Stimulated activated naive CD4-positive, alpha-beta T cell treated with Interleukin-2 at 50 U/mL for 16 hours (primary cell): ENCODE measurements around the gene PRSS12.
A peak's percentile ranks its signal among the peaks of the same experiment; 100 is the strongest.
"Not testable (repeated sequence)": the region's sequence is repeated elsewhere in the genome, so short reads cannot be mapped to it uniquely, and the experiment has no call there.

ENCODE experiments used
- DNase-seq: peaks from one replicate; lab custom pipeline; 2025; lab: John Stamatoyannopoulos, UW

PRSS12 gene

GRCh38 chr4:118318931-118319330 lies 33.9 kb downstream of the PRSS12 start:
- no peak for DNase-seq

DNA sequence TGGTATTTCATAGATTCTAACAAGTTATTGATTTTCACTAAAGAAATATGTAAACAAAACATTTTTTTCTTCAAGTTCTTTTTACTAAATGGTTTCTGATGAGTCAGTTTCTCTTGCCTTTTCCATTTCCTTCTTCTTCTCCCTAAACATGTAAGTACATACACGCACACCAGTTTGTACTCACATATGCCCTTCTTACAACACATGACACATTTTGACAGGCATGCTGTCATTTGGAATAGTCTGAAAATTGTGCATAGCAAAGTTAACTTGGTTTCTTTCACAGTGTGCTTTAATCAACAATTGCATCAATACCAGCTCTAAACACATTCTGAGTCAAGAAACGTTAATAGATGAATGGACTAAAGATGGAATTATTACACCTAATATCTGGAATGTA lies 35.1 kb downstream of the PRSS12 start:
- DNase-seq: no peak

GRCh38 chr4:118314221-118314620 lies 38.6 kb downstream of the PRSS12 start:
- DNase-seq: no peak

DNA sequence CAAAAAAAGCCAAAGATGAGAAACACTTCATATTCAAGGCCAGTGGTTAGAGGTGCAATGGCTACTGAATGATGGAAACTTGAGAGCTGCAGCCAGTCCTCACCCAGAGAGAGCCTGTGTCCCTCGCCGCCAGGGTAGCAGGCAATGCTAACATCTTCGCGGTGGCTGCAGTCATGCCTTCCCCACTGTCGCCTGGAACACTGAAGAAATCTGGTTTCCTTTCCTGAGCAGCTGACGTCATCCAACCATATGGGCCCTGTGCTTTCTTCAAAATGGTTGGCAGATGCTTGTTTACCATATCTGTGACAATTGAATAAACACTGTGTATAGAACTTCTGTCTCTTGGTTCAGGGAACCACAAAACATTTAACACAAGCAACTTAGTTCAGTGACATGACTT lies 39.7 kb downstream of the PRSS12 start:
- DNase-seq: no peak

DNA sequence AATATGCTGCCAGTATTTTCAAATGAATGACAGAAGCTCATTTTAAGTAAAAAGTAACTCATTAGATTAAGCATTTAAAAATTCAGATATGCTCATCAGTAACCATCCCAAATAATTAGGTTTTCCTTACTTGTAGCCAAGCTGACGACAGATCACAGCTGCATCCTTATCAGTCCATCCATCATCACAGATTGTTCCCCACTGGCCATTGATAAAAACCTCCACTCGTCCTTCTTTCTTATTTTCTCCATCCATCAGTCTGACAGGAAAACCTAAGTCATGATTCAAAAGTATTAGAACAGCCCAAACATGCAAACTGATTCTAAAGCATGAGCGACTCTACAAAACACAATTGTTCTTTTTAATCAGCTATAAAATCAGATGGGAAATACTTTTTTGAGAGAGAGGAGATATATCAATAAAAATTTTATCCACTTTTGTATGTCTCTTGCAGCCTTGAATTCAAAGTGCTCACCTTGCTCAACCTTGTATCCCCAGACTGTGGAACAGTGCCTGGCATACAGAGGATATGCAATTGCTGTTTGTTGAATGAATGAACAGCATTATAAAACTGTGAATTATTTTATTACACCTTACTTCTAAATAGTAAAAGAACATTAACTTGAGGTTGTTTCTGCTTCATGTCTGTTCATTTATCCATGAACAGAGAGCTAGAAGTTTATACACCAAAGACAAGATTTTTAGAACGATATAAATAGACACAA lies 44.3 kb downstream of the PRSS12 start:
- no peak for DNase-seq

GRCh38 chr4:118307643-118308042 lies 45.2 kb downstream of the PRSS12 start:
- DNase-seq: no peak

- not testable (repeated sequence) for DNase-seq
Observed at GRCh38 chr4:118299619-118300018, 53.2 kb downstream of the PRSS12 start.

- DNase-seq: no peak
Observed at GRCh38 chr4:118296729-118297128, 56.1 kb downstream of the PRSS12 start.

GRCh38 chr4:118290951-118291350 lies 61.9 kb downstream of the PRSS12 start:
- DNase-seq: no peak

DNA sequence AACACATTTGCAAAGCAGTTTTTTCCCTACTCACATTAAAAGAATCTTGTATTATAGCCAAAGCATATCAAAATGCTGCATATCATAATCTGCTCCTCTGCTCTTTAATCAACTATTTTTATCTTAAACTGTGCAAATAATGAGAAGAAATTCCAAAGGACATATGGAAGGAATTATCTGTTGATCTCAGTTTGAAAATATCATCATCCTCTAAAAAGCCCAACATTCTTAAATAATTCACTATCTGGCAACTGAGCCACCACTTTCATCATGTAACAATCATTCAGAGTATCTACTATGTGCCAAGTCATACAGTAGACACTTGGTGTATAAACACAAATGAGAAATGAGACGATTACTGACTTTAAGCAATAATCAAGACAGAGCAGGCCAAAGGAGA lies 63.0 kb downstream of the PRSS12 start:
- no peak for DNase-seq

DNA sequence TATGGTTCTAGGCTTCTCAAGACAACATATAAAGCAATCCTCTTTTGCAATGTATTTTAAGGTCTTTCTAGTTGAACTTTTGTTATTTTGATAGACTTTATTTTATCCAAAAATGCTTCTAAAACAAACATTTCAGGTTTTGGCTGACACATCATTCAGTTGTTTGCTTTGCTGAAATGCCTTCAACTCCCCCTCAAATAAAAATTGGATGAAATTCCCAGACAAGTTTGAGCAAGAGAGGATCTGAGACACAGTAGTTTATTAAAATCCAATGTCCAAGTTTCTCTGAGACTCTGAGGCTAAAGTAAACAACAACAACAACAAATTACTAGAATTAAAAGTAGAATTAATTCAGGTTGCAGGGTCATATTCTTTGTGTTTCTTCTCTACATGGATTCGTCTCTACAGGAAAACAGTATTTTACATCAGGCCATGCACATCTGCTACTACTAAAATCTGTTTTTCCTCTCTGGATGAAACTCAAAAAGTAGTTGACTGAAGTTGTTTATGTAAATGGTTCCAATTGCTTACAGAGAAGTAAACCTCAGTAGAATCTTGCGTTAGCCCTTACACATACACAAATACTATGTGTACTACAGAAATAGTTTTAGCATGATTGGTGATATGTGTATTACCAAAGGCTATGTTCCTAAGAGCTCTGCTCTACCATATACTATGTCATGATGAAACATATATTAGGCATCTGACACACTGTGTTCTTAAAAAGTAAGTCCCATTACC lies 64.9 kb downstream of the PRSS12 start:
- DNase-seq: no peak

- DNase-seq: no peak
Observed at GRCh38 chr4:118286685-118287084, 66.1 kb downstream of the PRSS12 start.

- DNase-seq: no peak
Observed at GRCh38 chr4:118285931-118286330, 66.9 kb downstream of the PRSS12 start.

DNA sequence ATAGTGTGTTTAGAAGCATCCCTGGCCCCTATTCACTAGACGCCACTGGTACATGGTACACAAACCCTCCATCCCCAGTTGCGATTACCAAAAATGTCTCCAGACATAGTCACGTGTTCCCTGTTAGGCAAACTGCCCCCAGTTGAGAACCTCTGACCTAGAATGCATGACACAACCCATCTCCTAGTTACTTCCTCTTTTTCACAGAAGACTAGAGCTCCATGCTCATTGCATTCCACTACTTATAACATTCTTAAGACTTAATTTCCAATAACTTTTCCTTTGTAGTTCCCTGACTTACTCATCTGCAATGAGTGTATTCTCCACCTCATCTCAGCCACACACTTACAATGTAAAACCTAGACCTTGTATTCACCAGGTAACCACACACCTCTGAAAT lies 68.6 kb downstream of the PRSS12 start:
- DNase-seq: no peak

GRCh38 chr4:118282692-118283091 lies 70.1 kb downstream of the PRSS12 start:
- no peak for DNase-seq

DNA sequence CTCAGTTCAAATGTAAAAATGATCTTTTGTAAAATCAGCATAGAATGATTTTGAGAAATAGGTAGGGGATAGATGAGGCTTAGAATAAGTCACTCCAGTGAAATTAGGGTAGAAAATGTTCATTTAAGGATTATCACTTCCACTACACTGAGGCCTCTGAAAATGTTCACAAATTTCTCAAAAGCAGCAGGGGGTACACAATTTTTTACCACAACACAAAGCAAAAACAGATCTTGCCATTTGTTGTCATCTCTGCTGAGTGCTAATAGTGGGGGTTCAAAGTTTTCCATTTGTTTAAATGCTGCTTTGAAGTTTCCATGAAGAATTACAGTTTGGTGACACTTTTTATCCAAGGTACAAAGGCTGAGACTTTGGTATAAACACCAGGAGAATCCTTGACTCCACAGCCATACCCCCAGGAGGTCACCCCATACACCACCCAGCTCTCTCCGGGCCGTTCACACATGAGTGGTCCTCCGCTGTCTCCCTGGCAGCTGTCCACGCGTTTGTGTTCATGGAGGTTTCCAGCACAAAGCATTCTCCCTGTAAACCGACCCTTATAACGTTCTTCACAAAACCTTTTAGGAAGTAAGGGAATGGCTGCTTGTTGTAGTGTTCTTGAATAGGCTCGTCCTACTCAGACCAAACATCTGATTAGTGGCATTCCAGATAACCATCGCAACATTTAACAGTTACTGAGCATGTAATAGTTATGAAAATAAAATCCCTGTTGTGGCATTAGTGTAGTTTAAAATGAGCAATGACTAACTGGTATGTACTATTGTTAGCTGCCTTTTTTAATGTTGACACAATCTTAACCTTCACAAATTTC lies 71.0 kb downstream of the PRSS12 start:
- no peak for DNase-seq

DNA sequence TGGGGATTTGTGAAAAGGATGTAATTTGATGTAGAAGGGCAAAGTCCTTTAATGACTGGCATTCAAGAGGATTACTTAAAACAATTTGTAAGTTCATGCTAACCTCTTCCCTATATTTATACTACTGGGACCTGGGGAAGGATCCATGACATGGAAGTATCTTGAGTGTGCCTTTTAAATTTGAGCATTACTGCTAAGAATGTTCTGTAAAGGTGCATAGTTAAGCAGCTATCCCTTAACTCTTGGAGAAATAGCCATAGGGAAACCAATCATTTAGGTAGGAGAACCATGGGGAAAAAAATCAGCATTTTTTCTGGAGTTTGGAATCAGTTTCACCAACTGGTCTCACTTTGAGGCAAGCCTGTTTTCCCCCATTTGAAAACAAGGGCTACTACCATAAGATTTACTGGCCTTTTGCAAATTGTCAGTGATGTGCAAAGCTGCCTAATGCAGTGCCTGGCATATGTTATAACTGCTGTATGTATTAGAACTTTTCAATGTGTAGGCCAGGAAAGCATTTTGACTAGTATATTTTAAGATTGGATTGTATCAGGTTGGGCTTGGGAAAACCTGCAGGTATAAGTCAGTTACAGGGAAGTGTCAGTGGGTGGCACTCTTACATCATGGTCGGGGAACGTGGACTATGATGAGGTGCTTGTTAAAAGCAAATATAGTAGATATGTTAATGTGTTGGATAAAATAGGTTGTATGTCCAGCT lies 72.1 kb downstream of the PRSS12 start:
- no peak for DNase-seq

DNA sequence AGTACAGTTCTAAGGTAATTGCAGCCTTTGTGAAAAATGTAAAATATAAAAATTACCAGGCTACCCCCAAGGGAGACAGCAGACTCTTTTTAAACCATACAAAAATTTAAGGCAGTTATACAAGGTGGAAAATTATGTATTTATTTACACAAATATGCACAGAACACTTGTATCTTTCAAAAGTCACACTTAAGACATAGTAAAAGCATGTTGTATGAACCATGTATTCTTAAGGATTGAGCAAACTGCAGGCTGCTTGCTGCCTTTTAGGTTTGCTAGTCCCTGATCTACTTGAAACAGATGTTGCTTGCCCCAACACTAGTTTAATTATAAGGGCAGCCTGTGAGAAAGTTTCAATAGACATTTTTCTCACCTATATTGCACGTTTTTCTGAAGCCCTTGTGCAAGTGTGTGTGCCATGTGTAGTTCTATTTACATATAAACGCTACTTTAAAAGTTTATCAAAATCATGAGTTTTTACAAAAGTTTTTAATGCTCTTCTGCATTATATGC lies 72.8 kb downstream of the PRSS12 start:
- DNase-seq: no peak

DNA sequence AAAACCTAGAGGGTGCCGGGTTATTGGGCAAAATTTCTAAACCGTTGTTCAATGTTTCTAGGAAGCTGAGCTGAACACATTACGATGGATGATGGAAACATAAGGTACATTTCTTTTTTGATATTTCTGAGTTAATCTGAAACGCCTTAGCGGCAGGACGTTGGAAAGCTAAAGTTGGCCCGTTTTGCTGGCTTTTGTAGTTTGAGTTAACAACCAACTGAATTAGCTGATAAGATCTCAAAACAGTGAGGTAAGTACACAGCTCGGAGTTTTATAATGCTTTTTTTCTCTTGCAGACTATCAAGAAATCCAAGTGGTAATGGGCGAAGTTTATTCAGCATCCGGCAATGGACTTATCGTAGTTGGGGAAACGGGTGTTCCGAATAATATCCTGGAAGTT lies 73.5 kb downstream of the PRSS12 start:
- DNase-seq: no peak

- DNase-seq: peak; percentile 98
Observed at GRCh38 chr4:118278473-118279274, 74.1 kb downstream of the PRSS12 start.

DNA sequence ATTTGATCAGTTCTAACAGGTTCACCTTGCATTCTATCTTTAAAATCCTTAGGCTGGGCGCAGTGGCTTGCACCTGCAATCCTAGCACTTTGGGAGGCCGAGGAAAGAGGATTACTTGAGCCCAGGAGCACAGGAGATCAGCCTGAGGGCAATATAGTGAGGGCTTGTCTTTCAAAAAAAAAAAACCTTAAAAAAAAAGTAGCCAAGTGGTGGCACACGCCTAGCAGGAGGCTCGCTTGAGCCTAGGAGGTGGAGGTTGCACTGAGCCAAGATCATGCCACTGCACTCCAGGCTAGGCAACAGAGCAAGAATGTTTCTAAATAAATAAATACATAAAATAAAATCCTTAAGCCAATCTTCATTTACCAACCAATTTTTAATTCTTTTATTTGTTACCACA lies 75.6 kb downstream of the PRSS12 start:
- no peak for DNase-seq
